PC-3 (cell line): ENCODE data around the gene SMYD3. TPM values are rescaled to one million over a fixed set of nuclear protein-coding genes. Genes with fewer than 3 reads are reported as not detected.

Source experiments
- ATAC-seq: fragments of 200-7000 bp; cut with Tn5 transposase; 2 replicates; pipeline ENCODE4 v1.9.1; 2020; ENCODE audit warnings: mild to moderate bottlenecking, moderate library complexity
- BruUV-seq: library from RNA; stranded (reverse); fragments of 400-500 nt; replicated peaks from 2 replicates; lab custom pipeline; 2021; lab: Mats Ljungman, UMichigan
- CTCF ChIA-PET: fragments of 300-600 bp; sonication (Branson Sonifier 250); formaldehyde crosslinking; loops from one replicate; lab custom pipeline; 2022; ENCODE audit warnings: antibody characterized with exemption; lab: Charles Lee
- POLR2A ChIA-PET: fragments of 300-600 bp; sonication (Branson Sonifier 250); formaldehyde crosslinking; loops from one replicate; lab custom pipeline; 2022; ENCODE audit warnings: antibody characterized with exemption; ENCODE audit not compliant: unreplicated experiment; lab: Charles Lee
- DNase-seq: peaks from one replicate; pipeline ENCODE4 v3.0.0-alpha.2; 2015
- H2AFZ ChIP-seq: fragments of 300-600 bp; sonication (generic); 2 replicates; pipeline ENCODE4 v1.6.0; 2016; ENCODE audit warnings: antibody characterized with exemption, low read length
- H3F3A ChIP-seq: fragments of 300-600 bp; sonication (generic); one replicate; pipeline ENCODE4 v1.6.0; 2017; ENCODE audit warnings: antibody characterized with exemption, low read length, control low read depth, mild to moderate bottlenecking; ENCODE audit not compliant: unreplicated experiment
- H3K27ac ChIP-seq: fragments of 300-600 bp; sonication (generic); 2 replicates; pipeline ENCODE4 v1.5.1; 2016; ENCODE audit warnings: mild to moderate bottlenecking, low read length
- H3K27me3 ChIP-seq: fragments of 300-600 bp; sonication (generic); 2 replicates; pipeline ENCODE4 v1.6.1; 2016; ENCODE audit warnings: low read length, mixed read lengths
- H3K36me3 ChIP-seq: fragments of 300-600 bp; sonication (generic); 2 replicates; pipeline ENCODE4 v1.6.1; 2016; ENCODE audit warnings: low read depth, mixed run types, low read length, mixed read lengths
- H3K4me1 ChIP-seq: fragments of 300-600 bp; sonication (generic); 2 replicates; pipeline ENCODE4 v1.5.1; 2016; ENCODE audit warnings: low read length; ENCODE audit not compliant: insufficient read depth
- H3K4me2 ChIP-seq: fragments of 300-600 bp; sonication (generic); 2 replicates; pipeline ENCODE4 v1.6.0; 2016; ENCODE audit warnings: low read length
- H3K4me3 ChIP-seq: fragments of 300-600 bp; sonication (generic); 2 replicates; pipeline ENCODE4 v1.5.1; 2016; ENCODE audit warnings: mild to moderate bottlenecking, low read length, mixed read lengths
- H3K79me2 ChIP-seq: fragments of 300-600 bp; sonication (generic); 2 replicates; pipeline ENCODE4 v1.6.1; 2017; ENCODE audit warnings: low read length, mixed read lengths
- H3K9ac ChIP-seq: fragments of 300-600 bp; sonication (generic); 2 replicates; pipeline ENCODE4 v1.6.0; 2016; ENCODE audit warnings: mild to moderate bottlenecking, low read length
- H3K9me2 ChIP-seq: fragments of 300-600 bp; sonication (generic); replicated peaks from 2 replicates; pipeline ENCODE4 v1.6.1; 2016; ENCODE audit warnings: mixed run types, low read length, mixed read lengths
- H3K9me3 ChIP-seq: fragments of 300-600 bp; sonication (generic); 2 replicates; pipeline ENCODE4 v1.6.1; 2016; ENCODE audit warnings: low read length, mixed read lengths
- H4K20me1 ChIP-seq: fragments of 300-600 bp; sonication (generic); 2 replicates; pipeline ENCODE4 v1.6.1; 2016; ENCODE audit warnings: low read length, mixed read lengths
- EZH2 ChIP-seq: fragments of 300-600 bp; sonication (generic); IDR thresholded peaks from one replicate; pipeline ENCODE4 v1.6.1; 2017; ENCODE audit warnings: antibody characterized with exemption, mild to moderate bottlenecking, low read length; ENCODE audit not compliant: unreplicated experiment
- EZH2phosphoT487 ChIP-seq: fragments of 300-600 bp; sonication (generic); IDR thresholded peaks from 2 replicates; pipeline ENCODE4 v1.6.1; 2018; ENCODE audit warnings: mild to moderate bottlenecking, antibody characterized with exemption, low read length, borderline replicate concordance
- intact Hi-C: fragments of 100-400 bp; cut with micrococcal nuclease; formaldehyde crosslinking; loops from 2 replicates; pipeline ENCODE4 v1.9.0; 2023
- total RNA-seq: library from RNA; depleted of rRNA; stranded (reverse); fragments of >200 nt; gene quantifications from 2 replicates; pipeline ENCODE4 v1.2.3, GENCODE V29; 2014
- TF ChIP-seq, protein P1 (sequence below): fragments of 300-600 bp; sonication (generic); conservative IDR thresholded peaks from 2 replicates; pipeline ENCODE4 v1.5.1; 2017; ENCODE audit warnings: antibody characterized with exemption, low read depth, mild to moderate bottlenecking, low read length

The SMYD3 gene
- total RNA-seq, 1 experiment from 2014 or later, result 33.0 TPM

DNA sequence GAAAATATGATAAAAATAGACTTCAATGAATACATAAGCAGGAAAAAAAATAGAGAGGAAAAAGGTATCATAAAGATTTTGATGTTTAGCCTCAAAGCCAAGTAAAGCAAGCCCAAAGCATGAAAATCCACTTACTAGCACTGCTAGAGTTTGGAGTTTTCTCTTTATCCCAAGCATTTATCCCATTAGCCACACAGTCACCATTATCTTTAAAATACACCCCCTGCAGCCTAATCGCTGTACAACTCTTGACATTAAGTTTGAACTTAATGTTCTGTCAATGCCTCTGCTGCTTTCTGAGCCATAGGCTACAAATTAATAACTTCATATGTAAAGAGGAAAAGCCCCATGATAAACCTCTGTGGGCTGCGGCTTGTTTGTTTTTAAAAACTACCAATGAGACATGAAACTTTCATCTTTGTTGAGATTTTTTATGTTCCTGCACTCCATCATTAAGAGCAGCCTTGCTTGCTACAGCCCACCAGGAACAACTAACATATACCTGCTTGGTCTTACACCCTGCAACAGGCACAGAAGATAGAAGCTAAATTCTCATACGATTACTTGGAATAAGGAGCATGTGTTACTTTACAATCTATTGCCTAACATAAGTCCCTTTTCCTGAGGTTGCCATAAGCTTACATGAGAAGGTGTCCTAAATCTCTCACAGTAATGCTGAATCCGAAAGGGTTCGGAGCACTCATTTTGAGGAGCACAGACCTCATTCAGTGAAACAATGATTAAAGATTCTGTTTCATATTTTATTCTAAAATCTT lies 202.4 kb downstream of the SMYD3 start:
- no peaks in the 10 kb centered on the region for H3K27me3 ChIP-seq
- H2AFZ ChIP-seq, result no peak overlapping the region
- CTCF ChIA-PET, result no interaction called here
- no peaks in the 10 kb centered on the region for H3K9me3 ChIP-seq
- no peak for ATAC-seq
- TF ChIP-seq EZH2 (no peak), EZH2phosphoT487 (no peak)
- TF ChIP-seq, protein P1, sequence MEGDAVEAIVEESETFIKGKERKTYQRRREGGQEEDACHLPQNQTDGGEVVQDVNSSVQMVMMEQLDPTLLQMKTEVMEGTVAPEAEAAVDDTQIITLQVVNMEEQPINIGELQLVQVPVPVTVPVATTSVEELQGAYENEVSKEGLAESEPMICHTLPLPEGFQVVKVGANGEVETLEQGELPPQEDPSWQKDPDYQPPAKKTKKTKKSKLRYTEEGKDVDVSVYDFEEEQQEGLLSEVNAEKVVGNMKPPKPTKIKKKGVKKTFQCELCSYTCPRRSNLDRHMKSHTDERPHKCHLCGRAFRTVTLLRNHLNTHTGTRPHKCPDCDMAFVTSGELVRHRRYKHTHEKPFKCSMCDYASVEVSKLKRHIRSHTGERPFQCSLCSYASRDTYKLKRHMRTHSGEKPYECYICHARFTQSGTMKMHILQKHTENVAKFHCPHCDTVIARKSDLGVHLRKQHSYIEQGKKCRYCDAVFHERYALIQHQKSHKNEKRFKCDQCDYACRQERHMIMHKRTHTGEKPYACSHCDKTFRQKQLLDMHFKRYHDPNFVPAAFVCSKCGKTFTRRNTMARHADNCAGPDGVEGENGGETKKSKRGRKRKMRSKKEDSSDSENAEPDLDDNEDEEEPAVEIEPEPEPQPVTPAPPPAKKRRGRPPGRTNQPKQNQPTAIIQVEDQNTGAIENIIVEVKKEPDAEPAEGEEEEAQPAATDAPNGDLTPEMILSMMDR, result no peak
- H3K4me3 ChIP-seq, result no peak overlapping the region
- H3K36me3 ChIP-seq, result no peaks in the 10 kb centered on the region
- no peak for DNase-seq
- peaks cover 7% of the 10 kb centered on the region; the same call in 1 of the 2 replicates for H3K4me1 ChIP-seq
- H3K9me2 ChIP-seq, result no peaks in the 10 kb centered on the region
- no peak overlapping the region for H3K27ac ChIP-seq
- no peaks in the 10 kb centered on the region for H3K79me2 ChIP-seq
- H3F3A ChIP-seq, result no peaks in the 10 kb centered on the region
- intact Hi-C loops, result loop anchor here (5.0 kb wide), 2 partner anchors 118 to 148 kb away; no protein-coding TSS in a partner anchor
- POLR2A ChIA-PET, result no interaction called here
- H3K4me2 ChIP-seq, result no peak overlapping the region
- no peaks in the 10 kb centered on the region for H4K20me1 ChIP-seq
- H3K9ac ChIP-seq, result no peak overlapping the region
- BruUV-seq, result no TSS peak

- ChIA-PET CTCF (no interaction called here), POLR2A (no interaction called here)
- intact Hi-C loops, result loop anchor here (5.0 kb wide), 2 partner anchors 119 to 149 kb away; no protein-coding TSS in a partner anchor
- DNase-seq, result peak; percentile 32
- Histone ChIP-seq H3K9ac (no peak overlapping the region), H4K20me1 (no peaks in the 10 kb centered on the region), H3K4me1 (peaks cover 12% of the 10 kb centered on the region), H3K9me2 (no peaks in the 10 kb centered on the region), H3K4me2 (no peak overlapping the region), H3K27ac (no peak overlapping the region), H3K4me3 (no peak overlapping the region), H3K79me2 (no peaks in the 10 kb centered on the region), H3K27me3 (no peaks in the 10 kb centered on the region), H2AFZ (no peak overlapping the region), H3K9me3 (no peaks in the 10 kb centered on the region), H3F3A (no peaks in the 10 kb centered on the region), H3K36me3 (no peaks in the 10 kb centered on the region)
- ATAC-seq, result peak; percentile 79
- no TSS peak for BruUV-seq
- TF ChIP-seq EZH2phosphoT487, result no peak
- TF ChIP-seq EZH2, result no peak
- TF ChIP-seq, protein P1, result no peak
Measured at GRCh38 chr1:246302711-246303317, 204.3 kb downstream of the SMYD3 start.

DNA sequence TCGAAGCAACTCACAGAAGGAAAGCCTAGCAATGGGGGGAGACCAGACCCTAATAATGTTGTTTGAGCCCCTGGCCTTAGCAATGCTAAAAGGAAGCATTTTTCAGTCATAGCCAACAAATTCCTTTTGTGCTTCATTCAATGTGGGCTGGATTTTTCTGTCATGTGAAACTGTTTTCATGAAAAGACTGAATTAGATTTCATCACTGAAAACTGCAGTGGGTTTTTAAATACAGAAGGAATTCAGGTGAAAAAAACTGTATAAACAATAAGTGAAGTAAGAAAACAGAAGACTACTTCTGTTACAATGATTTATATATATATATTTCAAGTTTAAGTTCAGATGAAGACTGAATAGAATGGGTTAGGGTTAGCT lies 204.8 kb downstream of the SMYD3 start:
- H3K36me3 ChIP-seq, result no peaks in the 10 kb centered on the region
- no TSS peak for BruUV-seq
- H3K4me2 ChIP-seq, result no peak overlapping the region
- H3K9me2 ChIP-seq, result no peaks in the 10 kb centered on the region
- DNase-seq (no peak), ATAC-seq (no peak)
- no peak overlapping the region for H2AFZ ChIP-seq
- no peaks in the 10 kb centered on the region for H3F3A ChIP-seq
- H3K79me2 ChIP-seq, result no peaks in the 10 kb centered on the region
- no peak for TF ChIP-seq EZH2phosphoT487
- no peak for TF ChIP-seq EZH2
- TF ChIP-seq, protein P1, result no peak
- no peaks in the 10 kb centered on the region for H3K9me3 ChIP-seq
- no peak overlapping the region for H3K4me3 ChIP-seq
- CTCF ChIA-PET, result no interaction called here
- POLR2A ChIA-PET, result no interaction called here
- H3K27me3 ChIP-seq, result no peaks in the 10 kb centered on the region
- H3K27ac ChIP-seq, result no peak overlapping the region
- intact Hi-C loops, result loop anchor here (5.0 kb wide), 2 partner anchors 120 to 150 kb away; no protein-coding TSS in a partner anchor
- no peaks in the 10 kb centered on the region for H4K20me1 ChIP-seq
- no peak overlapping the region for H3K9ac ChIP-seq
- H3K4me1 ChIP-seq, result peaks cover 17% of the 10 kb centered on the region
